Transverse colon (tissue), 3 donors: Measurements from ENCODE around the gene SLC51A.

Experiments
- EP300 ChIP-seq: sonication (generic); formaldehyde crosslinking; IDR thresholded peaks from one replicate; pipeline ENCODE4 v1.6.1; 2017; ENCODE audit warnings: antibody characterized with exemption, low read depth
- POLR2A ChIP-seq: fragments of 450-650 bp; IDR thresholded peaks from one replicate; pipeline ENCODE4 v1.6.1; 2016; ENCODE audit warnings: antibody characterized with exemption, mild to moderate bottlenecking, moderate library complexity
- TF ChIP-seq, protein P1 (sequence below), 5 experiments: fragments of 200-600 bp in 3 of 5; fragments of 450-650 bp in 2 of 5; sonication (generic) in 3 of 5; IDR thresholded peaks; 1 replicate in 2 of 5; 2 replicates in 3 of 5; pipeline ENCODE4 v1.5.1; 2016 to 2017; ENCODE audit warnings: antibody characterized with exemption in 5 of 5, inconsistent platforms in 3 of 5, mild to moderate bottlenecking in 2 of 5, moderate library complexity in 1 of 5

DNA sequence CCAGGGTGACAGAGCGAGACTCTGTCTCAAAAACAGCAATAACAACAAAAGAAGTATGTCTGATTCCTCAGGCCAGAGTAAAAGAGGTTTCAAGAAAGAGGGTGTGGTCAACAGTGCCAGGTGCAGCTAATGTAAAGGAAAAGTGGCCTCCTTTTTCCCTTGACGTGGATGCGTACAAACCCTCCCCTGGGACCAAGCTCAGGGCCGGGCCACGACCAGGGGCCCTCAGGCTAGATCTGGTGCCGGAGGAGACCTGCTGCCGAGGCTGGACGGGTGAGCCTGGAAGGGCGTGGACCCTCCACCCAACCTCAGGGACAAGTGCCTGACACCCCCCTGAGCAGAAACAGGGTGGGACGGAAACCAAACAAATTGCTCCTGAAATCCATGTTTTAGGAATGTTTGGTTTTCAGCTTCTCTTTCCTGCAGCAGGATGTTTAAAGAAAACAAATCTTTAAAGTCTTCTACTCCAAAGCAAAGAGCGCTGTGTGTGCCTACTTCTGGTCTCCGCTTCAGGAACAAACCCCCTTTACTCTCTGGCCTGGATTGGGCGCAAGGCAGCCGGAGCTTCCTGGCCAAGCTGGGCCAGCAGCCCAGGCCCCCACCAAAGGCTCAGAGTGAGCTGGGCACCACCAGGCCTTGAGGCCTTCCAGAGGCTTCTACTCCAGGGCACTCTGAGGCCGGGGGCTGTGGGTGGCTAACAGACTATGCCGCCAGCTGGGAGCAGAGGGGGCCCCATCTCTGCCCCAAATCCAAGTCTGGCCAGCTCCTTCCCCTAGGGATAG, 26.6 kb upstream of the SLC51A start:
- TF ChIP-seq, protein P1, sequence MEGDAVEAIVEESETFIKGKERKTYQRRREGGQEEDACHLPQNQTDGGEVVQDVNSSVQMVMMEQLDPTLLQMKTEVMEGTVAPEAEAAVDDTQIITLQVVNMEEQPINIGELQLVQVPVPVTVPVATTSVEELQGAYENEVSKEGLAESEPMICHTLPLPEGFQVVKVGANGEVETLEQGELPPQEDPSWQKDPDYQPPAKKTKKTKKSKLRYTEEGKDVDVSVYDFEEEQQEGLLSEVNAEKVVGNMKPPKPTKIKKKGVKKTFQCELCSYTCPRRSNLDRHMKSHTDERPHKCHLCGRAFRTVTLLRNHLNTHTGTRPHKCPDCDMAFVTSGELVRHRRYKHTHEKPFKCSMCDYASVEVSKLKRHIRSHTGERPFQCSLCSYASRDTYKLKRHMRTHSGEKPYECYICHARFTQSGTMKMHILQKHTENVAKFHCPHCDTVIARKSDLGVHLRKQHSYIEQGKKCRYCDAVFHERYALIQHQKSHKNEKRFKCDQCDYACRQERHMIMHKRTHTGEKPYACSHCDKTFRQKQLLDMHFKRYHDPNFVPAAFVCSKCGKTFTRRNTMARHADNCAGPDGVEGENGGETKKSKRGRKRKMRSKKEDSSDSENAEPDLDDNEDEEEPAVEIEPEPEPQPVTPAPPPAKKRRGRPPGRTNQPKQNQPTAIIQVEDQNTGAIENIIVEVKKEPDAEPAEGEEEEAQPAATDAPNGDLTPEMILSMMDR (IDR thresholded peaks at IDR 0.05), result no peak
- no peak for TF ChIP-seq EP300
- TF ChIP-seq POLR2A, result no peak
